Activated CD8-positive, alpha-beta T cell treated with anti-CD3 and anti-CD28 coated beads for 36 hours (primary cell): Measurements from ENCODE around the gene OR9Q1. TPM values are rescaled to one million over a fixed set of nuclear protein-coding genes. Genes with fewer than 3 reads are reported as not detected.

ENCODE experiments used
- ATAC-seq: fragments of 200-7000 bp; cut with Tn5 transposase; one replicate; pipeline ENCODE4 v1.10.0; 2021; ENCODE audit warnings: mild to moderate bottlenecking, moderate library complexity
- CTCF ChIA-PET: fragments of 350-600 bp; sonication (Branson Sonifier 250); formaldehyde crosslinking; loops from one replicate; lab custom pipeline; 2021; ENCODE audit warnings: antibody characterized with exemption; lab: Charles Lee
- POLR2A ChIA-PET: fragments of 350-600 bp; sonication (Branson Sonifier 250); formaldehyde crosslinking; loops from one replicate; lab custom pipeline; 2021; ENCODE audit warnings: antibody characterized with exemption; lab: Charles Lee
- DNase-seq: peaks from one replicate; pipeline ENCODE4 v3.0.0-alpha.2; 2020
- H3K27ac Mint-ChIP-seq: one replicate; pipeline ENCODE4 v1.8.0; 2021; ENCODE audit warnings: mild to moderate bottlenecking, mixed read lengths
- H3K27me3 Mint-ChIP-seq: one replicate; pipeline ENCODE4 v1.8.0; 2021; ENCODE audit warnings: mixed read lengths
- H3K36me3 Mint-ChIP-seq: one replicate; pipeline ENCODE4 v1.8.0; 2021; ENCODE audit warnings: low read depth, mixed read lengths
- H3K4me1 Mint-ChIP-seq: one replicate; pipeline ENCODE4 v1.8.0; 2021; ENCODE audit warnings: low read depth, mixed read lengths
- H3K4me3 Mint-ChIP-seq: one replicate; pipeline ENCODE4 v1.8.0; 2021; ENCODE audit warnings: mild to moderate bottlenecking, moderate library complexity, mixed read lengths
- H3K9me3 Mint-ChIP-seq: one replicate; pipeline ENCODE4 v1.8.0; 2021; ENCODE audit warnings: mixed read lengths
- CTCF ChIP-seq: fragments of 200-600 bp; IDR thresholded peaks from one replicate; pipeline ENCODE4 v1.8.0; 2022; ENCODE audit warnings: antibody characterized with exemption, mild to moderate bottlenecking
- intact Hi-C: fragments of 100-400 bp; cut with micrococcal nuclease; formaldehyde crosslinking; loops from one replicate; pipeline ENCODE4 v1.10.0; 2022
- total RNA-seq, 2 experiments: library from RNA; stranded (reverse); gene quantifications; one replicate each; pipeline ENCODE4 v1.2.3, GENCODE V29; 2021

Gene OR9Q1
- total RNA-seq, 2 experiments from 2014 or later, result not detected

- no peak overlapping the region for H3K27ac Mint-ChIP-seq
- CTCF ChIA-PET, result no interaction called here
- POLR2A ChIA-PET, result no interaction called here
- ATAC-seq (no peak), DNase-seq (no peak)
- H3K36me3 Mint-ChIP-seq, result no peaks in the 10 kb centered on the region
- peaks cover 4% of the 10 kb centered on the region for H3K27me3 Mint-ChIP-seq
- intact Hi-C loops, result no loop called here
- TF ChIP-seq CTCF, result no peak
- H3K9me3 Mint-ChIP-seq, result no peaks in the 10 kb centered on the region
- H3K4me1 Mint-ChIP-seq, result no peaks in the 10 kb centered on the region
- no peak overlapping the region for H3K4me3 Mint-ChIP-seq
These were observed 35.3 kb downstream of the OR9Q1 start for GRCh38 chr11:58059007-58059350.

- Mint-ChIP-seq H3K36me3 (no peaks in the 10 kb centered on the region), H3K27me3 (peaks cover 4% of the 10 kb centered on the region), H3K9me3 (no peaks in the 10 kb centered on the region), H3K4me3 (no peak overlapping the region), H3K4me1 (no peaks in the 10 kb centered on the region), H3K27ac (no peak overlapping the region)
- POLR2A ChIA-PET, result no interaction called here
- no peak for DNase-seq
- TF ChIP-seq CTCF, result no peak
- CTCF ChIA-PET, result interaction anchor here (0.6 kb wide), 1 partner anchor 53 kb away, joined by 3 read pairs; no protein-coding TSS in a partner anchor
- ATAC-seq, result no peak
- intact Hi-C loops, result no loop called here
These were observed 36.9 kb downstream of the OR9Q1 start for GRCh38 chr11:58060535-58060934.

GRCh38 chr11:58060939-58061672, 37.4 kb downstream of the OR9Q1 start:
- intact Hi-C loops, result no loop called here
- Mint-ChIP-seq H3K27me3 (peaks cover 4% of the 10 kb centered on the region), H3K4me1 (no peaks in the 10 kb centered on the region), H3K27ac (no peak overlapping the region), H3K36me3 (no peaks in the 10 kb centered on the region), H3K9me3 (no peaks in the 10 kb centered on the region), H3K4me3 (no peak overlapping the region)
- POLR2A ChIA-PET, result no interaction called here
- DNase-seq, result no peak
- CTCF ChIA-PET, result interaction anchor here (0.8 kb wide), 1 partner anchor 31 kb away, joined by 5 read pairs; no protein-coding TSS in a partner anchor
- no peak for TF ChIP-seq CTCF
- ATAC-seq, result no peak

- Mint-ChIP-seq H3K9me3 (no peaks in the 10 kb centered on the region), H3K36me3 (no peaks in the 10 kb centered on the region), H3K4me1 (no peaks in the 10 kb centered on the region), H3K27me3 (peaks cover 4% of the 10 kb centered on the region), H3K4me3 (no peak overlapping the region), H3K27ac (no peak overlapping the region)
- ATAC-seq (no peak), DNase-seq (no peak)
- TF ChIP-seq CTCF, result no peak
- CTCF ChIA-PET, result interaction anchor here (0.8 kb wide), 1 partner anchor 32 kb away, joined by 5 read pairs; no protein-coding TSS in a partner anchor
- intact Hi-C loops, result no loop called here
- POLR2A ChIA-PET, result no interaction called here
These were observed 38.1 kb downstream of the OR9Q1 start for GRCh38 chr11:58061813-58062212.

GRCh38 chr11:58067685-58068084, 44.0 kb downstream of the OR9Q1 start:
- ChIA-PET POLR2A (no interaction called here), CTCF (no interaction called here)
- Mint-ChIP-seq H3K9me3 (no peaks in the 10 kb centered on the region), H3K4me1 (no peaks in the 10 kb centered on the region), H3K36me3 (no peaks in the 10 kb centered on the region), H3K4me3 (no peak overlapping the region), H3K27me3 (peaks cover 2% of the 10 kb centered on the region), H3K27ac (no peak overlapping the region)
- no peak for TF ChIP-seq CTCF
- intact Hi-C loops, result no loop called here
- DNase-seq, result no peak
- ATAC-seq, result no peak
